OCI-M2 (cell line): ENCODE data around the gene CDH23.

ENCODE experiments used
- DNase-seq: peaks from one replicate; lab custom pipeline; 2025; ENCODE audit not compliant: unreplicated experiment; lab: John Stamatoyannopoulos, UW

The CDH23 gene

GRCh38 chr10:71554671-71555070 lies 158.0 kb downstream of the CDH23 start:
- DNase-seq: no peak

GRCh38 chr10:71555087-71555723 lies 158.5 kb downstream of the CDH23 start:
- DNase-seq: no peak

- no peak for DNase-seq
Observed at GRCh38 chr10:71555724-71556119, 159.0 kb downstream of the CDH23 start.

GRCh38 chr10:71558991-71559390 lies 162.3 kb downstream of the CDH23 start:
- DNase-seq: no peak

- DNase-seq: no peak
Observed at GRCh38 chr10:71561003-71561574, 164.4 kb downstream of the CDH23 start.

- no peak for DNase-seq
Observed at GRCh38 chr10:71562181-71562580, 165.5 kb downstream of the CDH23 start.

- no peak for DNase-seq
Observed at GRCh38 chr10:71562904-71563303, 166.2 kb downstream of the CDH23 start.

- DNase-seq: no peak
Observed at GRCh38 chr10:71564194-71564820, 167.6 kb downstream of the CDH23 start.

- DNase-seq: no peak
Observed at GRCh38 chr10:71565284-71566000, 168.7 kb downstream of the CDH23 start.

GRCh38 chr10:71567006-71567405 lies 170.3 kb downstream of the CDH23 start:
- no peak for DNase-seq

GRCh38 chr10:71568896-71569492 lies 172.3 kb downstream of the CDH23 start:
- DNase-seq: no peak

GRCh38 chr10:71569775-71570588 lies 173.3 kb downstream of the CDH23 start:
- no peak for DNase-seq

- DNase-seq: no peak
Observed at GRCh38 chr10:71571460-71572175, 174.9 kb downstream of the CDH23 start.

- DNase-seq: no peak
Observed at GRCh38 chr10:71572962-71573361, 176.2 kb downstream of the CDH23 start.

GRCh38 chr10:71573562-71574518 lies 177.1 kb downstream of the CDH23 start:
- DNase-seq: no peak

GRCh38 chr10:71575451-71575850 lies 178.7 kb downstream of the CDH23 start:
- no peak for DNase-seq

GRCh38 chr10:71575934-71576801 lies 179.4 kb downstream of the CDH23 start:
- no peak for DNase-seq

GRCh38 chr10:71576842-71577241 lies 180.1 kb downstream of the CDH23 start:
- DNase-seq: no peak
